Measurements from ENCODE around the gene TAF1L.

- TF ChIP-seq CTCF (IDR thresholded peaks at IDR 0.05; ENCODE audit: low read depth, low read length, missing input control), result no peak
- TF ChIP-seq MAX (IDR thresholded peaks at IDR 0.05), result no peak
Measured at GRCh38 chr9:32647671-32648070, 12.2 kb upstream of the TAF1L start.
